ENCODE results near the gene SLC25A38.

SLC25A38 gene

DNA sequence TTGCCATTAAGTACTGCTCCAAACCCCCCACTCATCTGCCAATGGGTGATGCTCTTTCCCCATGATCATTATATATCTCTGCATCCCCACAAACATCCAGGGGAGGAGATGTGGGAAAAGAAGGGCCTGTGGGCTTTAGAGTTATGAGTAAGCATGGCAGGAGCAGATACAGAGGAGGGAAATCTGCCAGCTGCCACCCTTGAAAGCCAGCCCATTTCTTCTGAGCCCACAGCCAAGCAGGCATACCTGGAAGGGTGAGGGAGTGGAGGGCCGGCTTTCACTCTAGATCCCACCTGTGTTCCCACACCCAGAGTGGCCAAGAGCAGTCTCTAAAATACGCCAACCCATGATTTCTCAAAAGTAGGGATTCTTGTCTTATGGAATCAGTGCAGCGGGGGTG lies 1.7 kb upstream of the SLC25A38 start:
- Histone ChIP-seq H3K4me2 (ENCODE audit: low read length) (no peak overlapping the region), H3K27ac (ENCODE audit: low read depth, low read length) (no peak overlapping the region), H3K36me3 (ENCODE audit: control insufficient read depth, low read length) (peaks cover 21% of the 10 kb centered on the region), H3K9me3 (ENCODE audit: control insufficient read depth, insufficient read depth, low read length) (no peaks in the 10 kb centered on the region), H3F3A (ENCODE audit: control insufficient read depth, insufficient read depth) (no peaks in the 10 kb centered on the region), H3K79me2 (ENCODE audit: control insufficient read depth, low read length) (peaks cover 32% of the 10 kb centered on the region), H3K4me3 (ENCODE audit: low read length) (no peak overlapping the region), H3K9me2 (replicated peaks; ENCODE audit: control insufficient read depth, low read length) (no peaks in the 10 kb centered on the region), H3K27me3 (ENCODE audit: control insufficient read depth, low read length) (no peaks in the 10 kb centered on the region), H3K4me1 (ENCODE audit: control insufficient read depth, low read length) (peaks cover 34% of the 10 kb centered on the region), H4K20me1 (ENCODE audit: control insufficient read depth, insufficient read depth, low read depth, low read length) (peaks cover 17% of the 10 kb centered on the region)
- TF ChIP-seq, protein P1, sequence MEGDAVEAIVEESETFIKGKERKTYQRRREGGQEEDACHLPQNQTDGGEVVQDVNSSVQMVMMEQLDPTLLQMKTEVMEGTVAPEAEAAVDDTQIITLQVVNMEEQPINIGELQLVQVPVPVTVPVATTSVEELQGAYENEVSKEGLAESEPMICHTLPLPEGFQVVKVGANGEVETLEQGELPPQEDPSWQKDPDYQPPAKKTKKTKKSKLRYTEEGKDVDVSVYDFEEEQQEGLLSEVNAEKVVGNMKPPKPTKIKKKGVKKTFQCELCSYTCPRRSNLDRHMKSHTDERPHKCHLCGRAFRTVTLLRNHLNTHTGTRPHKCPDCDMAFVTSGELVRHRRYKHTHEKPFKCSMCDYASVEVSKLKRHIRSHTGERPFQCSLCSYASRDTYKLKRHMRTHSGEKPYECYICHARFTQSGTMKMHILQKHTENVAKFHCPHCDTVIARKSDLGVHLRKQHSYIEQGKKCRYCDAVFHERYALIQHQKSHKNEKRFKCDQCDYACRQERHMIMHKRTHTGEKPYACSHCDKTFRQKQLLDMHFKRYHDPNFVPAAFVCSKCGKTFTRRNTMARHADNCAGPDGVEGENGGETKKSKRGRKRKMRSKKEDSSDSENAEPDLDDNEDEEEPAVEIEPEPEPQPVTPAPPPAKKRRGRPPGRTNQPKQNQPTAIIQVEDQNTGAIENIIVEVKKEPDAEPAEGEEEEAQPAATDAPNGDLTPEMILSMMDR (IDR thresholded peaks at IDR 0.05; ENCODE audit: low read depth, low read length, poor library complexity, severe bottlenecking) = no peak

DNA sequence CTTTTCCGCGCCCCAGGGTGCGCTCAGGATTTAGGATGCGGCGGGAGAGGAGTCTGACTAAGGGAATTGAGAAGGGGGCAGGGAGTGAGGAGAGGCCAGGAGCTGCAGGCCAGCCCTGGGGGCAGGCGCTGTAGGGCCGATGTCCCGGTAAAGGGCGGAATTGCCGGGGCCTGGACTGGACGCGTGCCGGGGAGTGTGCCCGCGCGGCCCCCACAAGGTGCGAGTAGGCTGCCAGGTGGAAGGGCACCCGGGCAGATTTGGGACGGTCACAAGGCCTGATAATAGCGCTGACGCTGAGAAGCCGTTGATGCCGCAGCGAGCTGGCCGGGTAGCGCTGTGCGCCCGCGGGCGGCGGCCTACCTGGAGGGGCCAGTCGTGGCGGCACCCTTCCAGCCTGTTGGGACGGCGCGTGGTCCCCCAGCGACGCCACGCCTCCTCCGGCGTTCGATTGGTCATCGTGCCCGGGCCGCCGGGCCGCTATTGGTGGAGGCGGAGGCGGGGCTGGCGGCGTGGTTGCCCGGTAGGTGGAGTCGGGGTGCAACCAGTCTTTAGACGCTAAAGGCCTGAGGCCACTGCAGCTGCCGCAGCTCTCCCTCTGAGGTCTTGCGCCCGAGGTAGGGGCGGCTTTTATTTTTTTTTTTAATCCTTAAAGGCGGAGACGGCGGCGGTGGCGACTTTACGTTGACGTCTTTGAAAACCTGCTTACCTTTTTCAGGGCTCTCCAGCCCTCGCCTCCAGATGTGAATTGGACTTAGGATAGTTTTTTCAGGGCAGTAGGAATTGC lies 903 bp downstream of the SLC25A38 start:
- no peaks in the 10 kb centered on the region for H3F3A ChIP-seq (ENCODE audit: control insufficient read depth, insufficient read depth)
- H3K9me2 ChIP-seq (replicated peaks; ENCODE audit: control insufficient read depth, low read length) = no peaks in the 10 kb centered on the region
- H4K20me1 ChIP-seq (ENCODE audit: control insufficient read depth, insufficient read depth, low read depth, low read length) = peaks cover 26% of the 10 kb centered on the region
- H3K27me3 ChIP-seq (ENCODE audit: control insufficient read depth, low read length) = no peaks in the 10 kb centered on the region
- TF ChIP-seq, protein P1 (IDR thresholded peaks at IDR 0.05; ENCODE audit: low read depth, low read length, poor library complexity, severe bottlenecking) = no peak
- no peak for TF ChIP-seq EZH2phosphoT487 (IDR thresholded peaks at IDR 0.05; ENCODE audit: borderline replicate concordance, low read length)
- H3K79me2 ChIP-seq (ENCODE audit: control insufficient read depth, low read length) = peaks cover 58% of the 10 kb centered on the region
- peak overlapping the region; percentile 67 for H3K4me2 ChIP-seq (ENCODE audit: low read length)
- H3K9me3 ChIP-seq (ENCODE audit: control insufficient read depth, insufficient read depth, low read length) = no peaks in the 10 kb centered on the region
- H3K36me3 ChIP-seq (ENCODE audit: control insufficient read depth, low read length) = peaks cover 32% of the 10 kb centered on the region
- peak overlapping the region; percentile 88 for H3K4me3 ChIP-seq (ENCODE audit: low read length)
- peaks cover 53% of the 10 kb centered on the region for H3K4me1 ChIP-seq (ENCODE audit: control insufficient read depth, low read length)
- H3K27ac ChIP-seq (ENCODE audit: low read depth, low read length) = peak overlapping the region; percentile 83

DNA sequence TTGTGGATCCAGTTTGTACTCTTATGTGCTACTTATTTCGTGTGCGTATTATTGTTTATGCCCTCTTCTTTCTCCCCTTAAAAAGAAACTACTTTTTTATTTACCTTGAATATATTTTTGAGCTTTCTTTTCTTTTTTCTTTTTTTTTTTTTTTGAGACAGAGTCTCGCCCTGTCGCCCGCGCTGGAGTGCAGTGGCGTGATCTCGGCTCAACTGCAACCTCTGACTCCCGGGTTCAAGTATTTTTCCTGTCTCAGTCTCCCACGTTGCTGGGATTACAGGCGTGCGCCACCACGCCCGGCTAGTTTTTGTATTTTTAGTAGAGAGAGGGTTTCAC lies 1.5 kb downstream of the SLC25A38 start:
- Histone ChIP-seq H3K27ac (ENCODE audit: low read depth, low read length) (no peak overlapping the region), H3F3A (ENCODE audit: control insufficient read depth, insufficient read depth) (no peaks in the 10 kb centered on the region), H3K4me1 (ENCODE audit: control insufficient read depth, low read length) (peaks cover 58% of the 10 kb centered on the region), H3K9me2 (replicated peaks; ENCODE audit: control insufficient read depth, low read length) (no peaks in the 10 kb centered on the region), H3K36me3 (ENCODE audit: control insufficient read depth, low read length) (peaks cover 37% of the 10 kb centered on the region), H3K4me3 (ENCODE audit: low read length) (peak overlapping the region; percentile 88), H3K27me3 (ENCODE audit: control insufficient read depth, low read length) (no peaks in the 10 kb centered on the region), H3K79me2 (ENCODE audit: control insufficient read depth, low read length) (peaks cover 64% of the 10 kb centered on the region), H3K4me2 (ENCODE audit: low read length) (peak overlapping the region; percentile 57), H4K20me1 (ENCODE audit: control insufficient read depth, insufficient read depth, low read depth, low read length) (peaks cover 30% of the 10 kb centered on the region), H3K9me3 (ENCODE audit: control insufficient read depth, insufficient read depth, low read length) (no peaks in the 10 kb centered on the region)
- TF ChIP-seq EZH2phosphoT487 (IDR thresholded peaks at IDR 0.05; ENCODE audit: borderline replicate concordance, low read length) = no peak
- TF ChIP-seq, protein P1 (IDR thresholded peaks at IDR 0.05; ENCODE audit: low read depth, low read length, poor library complexity, severe bottlenecking) = no peak
